ENCODE results near the gene DLGAP1.

DNA sequence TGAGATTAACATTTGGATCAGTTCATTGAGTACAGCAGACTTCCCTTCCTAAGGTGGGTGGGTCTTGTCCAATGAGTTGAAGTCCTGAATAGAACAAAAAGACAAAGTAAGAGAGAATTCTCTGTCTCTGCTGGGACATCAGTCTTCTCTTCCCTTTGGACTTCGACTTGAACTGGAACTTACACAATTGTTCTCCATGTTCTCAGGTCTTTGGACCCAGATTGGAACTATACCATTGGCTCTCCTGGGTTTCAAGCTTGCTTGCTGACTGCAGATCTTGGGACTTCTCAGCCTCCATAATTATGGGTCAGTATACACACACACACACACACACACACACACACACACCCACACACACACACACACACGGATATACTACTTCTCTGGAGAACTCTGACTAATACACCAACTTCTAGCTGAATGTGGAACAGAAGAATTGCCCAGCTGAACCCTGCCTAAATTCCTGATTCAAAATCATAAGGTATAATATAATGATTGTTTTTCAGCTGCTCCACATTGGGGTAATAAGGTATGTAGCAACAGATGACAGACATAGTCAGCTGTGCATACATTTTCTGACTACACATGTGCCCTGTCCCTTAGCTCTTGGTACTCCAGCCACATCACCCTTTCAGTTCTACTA, 791.1 kb downstream of the DLGAP1 start:
- TF ChIP-seq, protein P1, sequence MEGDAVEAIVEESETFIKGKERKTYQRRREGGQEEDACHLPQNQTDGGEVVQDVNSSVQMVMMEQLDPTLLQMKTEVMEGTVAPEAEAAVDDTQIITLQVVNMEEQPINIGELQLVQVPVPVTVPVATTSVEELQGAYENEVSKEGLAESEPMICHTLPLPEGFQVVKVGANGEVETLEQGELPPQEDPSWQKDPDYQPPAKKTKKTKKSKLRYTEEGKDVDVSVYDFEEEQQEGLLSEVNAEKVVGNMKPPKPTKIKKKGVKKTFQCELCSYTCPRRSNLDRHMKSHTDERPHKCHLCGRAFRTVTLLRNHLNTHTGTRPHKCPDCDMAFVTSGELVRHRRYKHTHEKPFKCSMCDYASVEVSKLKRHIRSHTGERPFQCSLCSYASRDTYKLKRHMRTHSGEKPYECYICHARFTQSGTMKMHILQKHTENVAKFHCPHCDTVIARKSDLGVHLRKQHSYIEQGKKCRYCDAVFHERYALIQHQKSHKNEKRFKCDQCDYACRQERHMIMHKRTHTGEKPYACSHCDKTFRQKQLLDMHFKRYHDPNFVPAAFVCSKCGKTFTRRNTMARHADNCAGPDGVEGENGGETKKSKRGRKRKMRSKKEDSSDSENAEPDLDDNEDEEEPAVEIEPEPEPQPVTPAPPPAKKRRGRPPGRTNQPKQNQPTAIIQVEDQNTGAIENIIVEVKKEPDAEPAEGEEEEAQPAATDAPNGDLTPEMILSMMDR (IDR thresholded peaks at IDR 0.05; ENCODE audit: insufficient read depth, low read length, poor library complexity, severe bottlenecking) = no peak
- TF ChIP-seq EZH2phosphoT487 (conservative IDR thresholded peaks at IDR 0.05; ENCODE audit: low read length) = no peak
